A549 (cell line): ENCODE data around the gene LSM7.

Experiments
- CHD2 ChIP-seq: fragments of 150-350 bp; IDR thresholded peaks from 2 replicates; pipeline ENCODE4 v1.6.1; 2014; ENCODE audit warnings: low read length; ENCODE audit not compliant: partially characterized antibody
- CTCF ChIP-seq: fragments of >200 bp; sonication (Bioruptor Twin); formaldehyde crosslinking; IDR thresholded peaks from 3 replicates; pipeline ENCODE4 v1.5.1; 2016
- TP53 ChIP-seq: fragments of 250-450 bp; sonication (Bioruptor Pico); IDR thresholded peaks from 2 replicates; pipeline ENCODE4 v1.5.0; 2021; ENCODE audit warnings: mild to moderate bottlenecking, moderate library complexity
- USF2 ChIP-seq: fragments of 450-650 bp; IDR thresholded peaks from 2 replicates; pipeline ENCODE4 v1.6.1; 2014; ENCODE audit warnings: antibody characterized with exemption

GRCh38 chr19:2342656-2343288 lies 14.4 kb upstream of the LSM7 start:
- TF ChIP-seq CTCF (no peak), USF2 (no peak), CHD2 (no peak), TP53 (CRISPR knock-in tag) (no peak)
